Stimulated activated CD4-positive, alpha-beta T cell treated with anti-CD3 and anti-CD28 coated beads, Interleukin-4, amount 100 ng/mL, for 24 hours (primary cell): ENCODE measurements around the gene ODC1.
"Not testable (repeated sequence)": the region's sequence is repeated elsewhere in the genome, so short reads cannot be mapped to it uniquely, and the experiment has no call there.

Experiments used
- DNase-seq: peaks from one replicate; pipeline ENCODE4 v3.0.0-alpha.2; 2020

Gene ODC1

GRCh38 chr2:10477443-10478297 is 29.5 kb upstream of the ODC1 start:
- no peak for DNase-seq

GRCh38 chr2:10476723-10477442 is 28.8 kb upstream of the ODC1 start:
- no peak for DNase-seq

- DNase-seq = no peak
Measured at GRCh38 chr2:10475811-10476660, 27.9 kb upstream of the ODC1 start.

GRCh38 chr2:10475221-10475722 is 27.1 kb upstream of the ODC1 start:
- DNase-seq = no peak

GRCh38 chr2:10473121-10473756 is 25.1 kb upstream of the ODC1 start:
- DNase-seq = no peak

- no peak for DNase-seq
Measured at GRCh38 chr2:10471955-10472354, 23.8 kb upstream of the ODC1 start.

GRCh38 chr2:10471046-10471571 is 23.0 kb upstream of the ODC1 start:
- no peak for DNase-seq

- DNase-seq = no peak
Measured at GRCh38 chr2:10469955-10470608, 22.0 kb upstream of the ODC1 start.

GRCh38 chr2:10469301-10469700 is 21.2 kb upstream of the ODC1 start:
- DNase-seq = no peak

GRCh38 chr2:10467401-10467800 is 19.3 kb upstream of the ODC1 start:
- no peak for DNase-seq

GRCh38 chr2:10466801-10467200 is 18.7 kb upstream of the ODC1 start:
- no peak for DNase-seq

- no peak for DNase-seq
Measured at GRCh38 chr2:10465910-10466309, 17.8 kb upstream of the ODC1 start.

- no peak for DNase-seq
Measured at GRCh38 chr2:10462178-10463083, 14.3 kb upstream of the ODC1 start.

GRCh38 chr2:10460366-10460796 is 12.3 kb upstream of the ODC1 start:
- DNase-seq = no peak

- no peak for DNase-seq
Measured at GRCh38 chr2:10457846-10458598, 9.9 kb upstream of the ODC1 start.

GRCh38 chr2:10457195-10457594 is 9.1 kb upstream of the ODC1 start:
- not testable (repeated sequence) for DNase-seq

GRCh38 chr2:10454505-10454904 is 6.4 kb upstream of the ODC1 start:
- no peak for DNase-seq

- no peak for DNase-seq
Measured at GRCh38 chr2:10453905-10454298, 5.8 kb upstream of the ODC1 start.

GRCh38 chr2:10452956-10453904 is 5.1 kb upstream of the ODC1 start:
- DNase-seq = no peak
